IMR-90 (cell line): ENCODE data around the gene TNPO1. TPM values are rescaled to one million over a fixed set of nuclear protein-coding genes. Genes with fewer than 3 reads are reported as not detected.
"Not testable (repeated sequence)": the region's sequence is repeated elsewhere in the genome, so short reads cannot be mapped to it uniquely, and the experiment has no call there.

Experiments
- ATAC-seq: fragments of 200-7000 bp; cut with Tn5 transposase; 2 replicates; pipeline ENCODE4 v1.9.1; 2020; ENCODE audit warnings: low read depth, mild to moderate bottlenecking, moderate library complexity
- BruUV-seq: library from RNA; stranded (reverse); fragments of 400-500 nt; replicated peaks from 2 replicates; lab custom pipeline; 2021; lab: Mats Ljungman, UMichigan
- CTCF ChIA-PET: fragments of 300-600 bp; formaldehyde crosslinking; extraction: SDS; loops from one replicate; lab custom pipeline; 2021; ENCODE audit warnings: antibody characterized with exemption; lab: Yijun Ruan, JAX
- POLR2A ChIA-PET: fragments of 300-600 bp; sonication (Branson Sonifier 250); formaldehyde crosslinking; loops from one replicate; lab custom pipeline; 2022; ENCODE audit warnings: antibody characterized with exemption; ENCODE audit not compliant: unreplicated experiment; lab: Charles Lee
- DNase-seq: peaks from one replicate; pipeline ENCODE4 v3.0.0; 2013
- H2AFZ ChIP-seq: replicated peaks from 2 replicates; pipeline ENCODE3; 2013; ENCODE audit warnings: low read length, mild to moderate bottlenecking; ENCODE audit not compliant: poor library complexity
- H2AK5ac ChIP-seq: 2 replicates; pipeline ENCODE4 v1.6.1; 2013; ENCODE audit warnings: low read depth, low read length, inconsistent platforms
- H2AK9ac ChIP-seq: replicated peaks from 2 replicates; pipeline ENCODE3; 2013; ENCODE audit warnings: mild to moderate bottlenecking, low read depth, low read length, moderate library complexity; ENCODE audit not compliant: poor library complexity
- H2BK120ac ChIP-seq: 2 replicates; pipeline ENCODE4 v1.6.1; 2013; ENCODE audit warnings: low read depth, low read length, inconsistent platforms
- H2BK15ac ChIP-seq: 3 replicates; pipeline ENCODE4 v1.6.1; 2013; ENCODE audit warnings: low read depth, low read length, inconsistent platforms
- H2BK20ac ChIP-seq: 2 replicates; pipeline ENCODE4 v1.6.1; 2013; ENCODE audit warnings: low read depth, mild to moderate bottlenecking, inconsistent platforms, low read length, moderate library complexity
- H2BK5ac ChIP-seq: 2 replicates; pipeline ENCODE4 v1.6.1; 2013; ENCODE audit warnings: mild to moderate bottlenecking, low read depth, low read length, inconsistent platforms; ENCODE audit not compliant: poor library complexity, severe bottlenecking
- H3K14ac ChIP-seq: replicated peaks from 2 replicates; pipeline ENCODE4 v1.6.1; 2013; ENCODE audit warnings: low read depth, low read length, inconsistent platforms
- H3K18ac ChIP-seq: 2 replicates; pipeline ENCODE4 v1.6.1; 2013; ENCODE audit warnings: low read depth, low read length, control low read depth
- H3K23ac ChIP-seq: 2 replicates; pipeline ENCODE4 v1.6.1; 2013; ENCODE audit warnings: low read depth, low read length, inconsistent platforms
- H3K27ac ChIP-seq: 2 replicates; pipeline ENCODE4 v1.5.1; 2013; ENCODE audit warnings: mild to moderate bottlenecking, control low read depth, low read length; ENCODE audit not compliant: insufficient read depth
- H3K27me3 ChIP-seq: 2 replicates; pipeline ENCODE4 v1.6.1; 2013; ENCODE audit warnings: low read length; ENCODE audit not compliant: control insufficient read depth, insufficient read depth
- H3K36me3 ChIP-seq: 2 replicates; pipeline ENCODE4 v1.6.1; 2013; ENCODE audit warnings: low read length, mixed read lengths; ENCODE audit not compliant: control insufficient read depth, insufficient read depth
- H3K4ac ChIP-seq: 2 replicates; pipeline ENCODE4 v1.6.1; 2013; ENCODE audit warnings: low read depth, low read length, inconsistent platforms
- H3K4me1 ChIP-seq: 2 replicates; pipeline ENCODE4 v1.6.1; 2013; ENCODE audit warnings: low read length, mixed read lengths; ENCODE audit not compliant: control insufficient read depth, insufficient read depth
- H3K4me2 ChIP-seq: 2 replicates; pipeline ENCODE4 v1.6.1; 2013; ENCODE audit warnings: low read depth, mild to moderate bottlenecking, control low read depth, low read length, moderate library complexity
- H3K4me3 ChIP-seq: 2 replicates; pipeline ENCODE4 v1.5.1; 2013; ENCODE audit warnings: low read depth, mild to moderate bottlenecking, control low read depth, low read length, moderate library complexity; ENCODE audit not compliant: insufficient read depth
- H3K56ac ChIP-seq: 2 replicates; pipeline ENCODE4 v1.6.1; 2013; ENCODE audit warnings: low read length, inconsistent platforms; ENCODE audit not compliant: insufficient read depth; ENCODE audit errors: extremely low read depth
- H3K79me1 ChIP-seq, 2 experiments: 2 replicates each; pipeline ENCODE4 v1.6.1; 2013; ENCODE audit warnings: low read length in 2 of 2, inconsistent platforms in 1 of 2, low read depth in 1 of 2
- H3K9ac ChIP-seq: 2 replicates; pipeline ENCODE4 v1.6.1; 2013; ENCODE audit warnings: low read depth, low read length, control low read depth
- H3K9me1 ChIP-seq: 2 replicates; pipeline ENCODE4 v1.6.1; 2013; ENCODE audit warnings: low read length, inconsistent platforms; ENCODE audit not compliant: insufficient read depth
- H3K9me3 ChIP-seq: 2 replicates; pipeline ENCODE4 v1.6.1; 2013; ENCODE audit warnings: low read length; ENCODE audit not compliant: control insufficient read depth, insufficient read depth
- H4K20me1 ChIP-seq: 2 replicates; pipeline ENCODE4 v1.6.1; 2013; ENCODE audit warnings: low read length, inconsistent platforms; ENCODE audit not compliant: insufficient read depth
- H4K5ac ChIP-seq: 2 replicates; pipeline ENCODE4 v1.6.1; 2013; ENCODE audit warnings: mild to moderate bottlenecking, low read depth, low read length, control low read depth
- H4K8ac ChIP-seq, 2 experiments: 2 replicates each; pipeline ENCODE4 v1.6.1; 2013; ENCODE audit warnings: low read depth in 2 of 2, low read length in 2 of 2, control low read depth in 1 of 2, inconsistent platforms in 1 of 2
- H4K91ac ChIP-seq: 2 replicates; pipeline ENCODE4 v1.6.1; 2013; ENCODE audit warnings: low read depth, low read length, inconsistent platforms; ENCODE audit not compliant: insufficient read depth
- WGBS, 2 experiments: methylation state at CpG; one replicate each; pipeline versions ENCODE4 v1.1.5 to v1.1.7; 2013; ENCODE audit warnings: missing lambda C conversion rate in 2 of 2; ENCODE audit not compliant: insufficient read length in 1 of 2; ENCODE audit errors: extremely low coverage in 2 of 2; 5-methylcytosine and 5-hydroxymethylcytosine counted together
- dilution Hi-C: fragments of 300-500 bp; cut with HindIII; formaldehyde crosslinking; loops from one replicate; pipeline ENCODE4 v1.14.3; 2018; ENCODE audit warnings: low sequenced_read_pairs; ENCODE audit not compliant: unreplicated experiment
- in situ Hi-C: fragments of 300-500 bp; cut with MboI; formaldehyde crosslinking; loops from 3 replicates; pipeline ENCODE4 v1.14.3; 2019; ENCODE audit warnings: low sequenced_read_pairs, inconsistent platforms, mixed read lengths
- intact Hi-C: fragments of 100-400 bp; cut with micrococcal nuclease; formaldehyde crosslinking; loops from 2 replicates; pipeline ENCODE4 v1.10.0; 2022
- polyA plus RNA-seq, 3 experiments: library from polyadenylated mRNA; depleted of rRNA; stranded (reverse); fragments of >200 nt; gene quantifications; 2 replicates each; pipeline ENCODE4 v1.2.3, GENCODE V29; 2012; ENCODE audit warnings: low replicate concordance in 1 of 3
- total RNA-seq: library from RNA; depleted of rRNA; stranded (reverse); fragments of >200 nt; gene quantifications from 2 replicates; pipeline ENCODE4 v1.2.3, GENCODE V29; 2012

Gene TNPO1
- total and polyA plus RNA-seq, 2 of the 4 experiments (the other 2 are of a cell fraction) = 45.5 to 400 TPM

GRCh38 chr5:72932686-72933085 is 116.2 kb downstream of the TNPO1 start:
- H2BK20ac ChIP-seq, H3K4me1 ChIP-seq, H3K27ac ChIP-seq, H3K56ac ChIP-seq, H3K36me3 ChIP-seq, H3K23ac ChIP-seq, H2BK15ac ChIP-seq, H3K9ac ChIP-seq, H4K20me1 ChIP-seq, H2AK9ac ChIP-seq, H4K5ac ChIP-seq, H3K18ac ChIP-seq, H2BK5ac ChIP-seq, H3K14ac ChIP-seq, H4K91ac ChIP-seq, dilution Hi-C loops, CTCF ChIA-PET, H3K79me1 ChIP-seq, BruUV-seq, POLR2A ChIA-PET, H3K4me2 ChIP-seq, H3K4me3 ChIP-seq, H2AFZ ChIP-seq, intact Hi-C loops, DNase-seq, H2AK5ac ChIP-seq, ATAC-seq, H2BK120ac ChIP-seq, H4K8ac ChIP-seq, in situ Hi-C loops, H3K9me3 ChIP-seq, H3K4ac ChIP-seq, H3K9me1 ChIP-seq, H3K27me3 ChIP-seq: not testable (repeated sequence)
- 60% methylated on average over 1 of the region's 2 CpGs; no CpG with 5 or more reads in 1 of the 2 experiments for WGBS, 2 experiments

GRCh38 chr5:72934953-72935725 is 118.7 kb downstream of the TNPO1 start:
- H3K56ac ChIP-seq, CTCF ChIA-PET, POLR2A ChIA-PET, H3K14ac ChIP-seq, H2AFZ ChIP-seq, H3K4me1 ChIP-seq, H2AK5ac ChIP-seq, H3K27me3 ChIP-seq, intact Hi-C loops, H3K27ac ChIP-seq, H3K4me2 ChIP-seq, in situ Hi-C loops, H3K4ac ChIP-seq, H3K9ac ChIP-seq, H2BK20ac ChIP-seq, H3K9me3 ChIP-seq, H4K91ac ChIP-seq, dilution Hi-C loops, H4K20me1 ChIP-seq, H3K9me1 ChIP-seq, H2BK5ac ChIP-seq, DNase-seq, H2AK9ac ChIP-seq, H4K5ac ChIP-seq, H4K8ac ChIP-seq, H2BK120ac ChIP-seq, H3K23ac ChIP-seq, ATAC-seq, H3K4me3 ChIP-seq, H3K36me3 ChIP-seq, H3K79me1 ChIP-seq, BruUV-seq, H3K18ac ChIP-seq, H2BK15ac ChIP-seq: not testable (repeated sequence)
- 82% methylated on average over 8 of the region's 32 CpGs; no CpG with 5 or more reads in 1 of the 2 experiments for WGBS, 2 experiments
